K562 (cell line): ENCODE measurements around the gene GRAMD2B. TPM values are rescaled to one million over a fixed set of nuclear protein-coding genes. Genes with fewer than 3 reads are reported as not detected.
A peak's percentile ranks its signal among the peaks of the same experiment; 100 is the strongest.

Experiments
- ETV1 ChIP-seq: fragments of 450-650 bp; conservative IDR thresholded peaks from 2 replicates; pipeline ENCODE4 v1.6.1; 2016; ENCODE audit warnings: missing genetic modification characterization, control low read depth, low read depth, missing compliant biosample characterization
- MLLT1 ChIP-seq, 2 experiments: fragments of 450-650 bp; IDR thresholded peaks; 2 replicates each; pipeline ENCODE4 v1.6.1; 2016
- PTTG1 ChIP-seq: fragments of 450-650 bp; IDR thresholded peaks from 2 replicates; pipeline ENCODE4 v1.6.1; 2016; ENCODE audit warnings: low read depth, mild to moderate bottlenecking, missing genetic modification characterization, missing compliant biosample characterization
- ZBTB40 ChIP-seq, 2 experiments: fragments of 450-650 bp in 1 of 2; sonication (generic) in 1 of 2; formaldehyde crosslinking in 1 of 2; IDR thresholded peaks; 2 replicates each; pipeline versions ENCODE4 v1.7.1 to v1.9.0; 2016 to 2022; ENCODE audit warnings: inconsistent platforms in 1 of 2, mild to moderate bottlenecking in 1 of 2, missing genetic modification reagents in 1 of 2
- ZNF280B ChIP-seq: fragments of 250-450 bp; sonication (Bioruptor Pico); IDR thresholded peaks from 2 replicates; pipeline ENCODE4 v1.5.1; 2021; ENCODE audit warnings: mild to moderate bottlenecking
- polyA plus RNA-seq, 8 experiments: library from polyadenylated mRNA; depleted of rRNA in 4 of 8; stranded (reverse) in 5 of 8; unstranded in 3 of 8; fragments of >200 nt; fragmentation: Nextera tagmentation in 2 of 8; fragmentation: Illumina TruSeq in 1 of 8; extraction: Ambion mirVana in 2 of 8; extraction: Trizol in 1 of 8; gene quantifications; 2 replicates each; pipeline versions ENCODE4 v1.2.1 to v1.2.3, GENCODE V29; 2011 to 2014; ENCODE audit warnings: inconsistent platforms in 1 of 8, missing spikeins in 1 of 8
- total RNA-seq, 7 experiments: library from RNA; depleted of rRNA in 6 of 7; stranded (reverse); fragments of >200 nt in 6 of 7; fragmentation: Illumina TruSeq in 2 of 7; extraction: Trizol in 2 of 7; gene quantifications; 2 replicates each; pipeline versions ENCODE4 v1.2.1 to v1.2.3, GENCODE V29; 2011 to 2021; ENCODE audit warnings: low replicate concordance in 1 of 7
- TF ChIP-seq, protein P1 (sequence below): sonication (generic); formaldehyde crosslinking; IDR thresholded peaks from 2 replicates; pipeline ENCODE4 v1.8.0; 2022; ENCODE audit warnings: missing genetic modification reagents, mild to moderate bottlenecking, borderline replicate concordance
- TF ChIP-seq, protein P2 (sequence below): fragments of 150-350 bp; IDR thresholded peaks from 2 replicates; pipeline ENCODE4 v1.6.1; 2014; ENCODE audit warnings: low read depth, mild to moderate bottlenecking, low read length, borderline replicate concordance

The GRAMD2B gene
- total and polyA plus RNA-seq, 9 of the 15 experiments (the other 6 are each of a cell fraction or from before 2014, with no cell fraction given) = 0.32 to 4.2 (median 1.4) TPM

GRCh38 chr5:126519637-126520592, 96.7 kb downstream of the GRAMD2B start (continued):
- TF ChIP-seq ZBTB40 (IDR thresholded peaks at IDR 0.05) (0 out of 2 replicates have a peak, but pooled peaks have one; percentile 37), ZBTB40 (CRISPR knock-in tag; IDR thresholded peaks at IDR 0.05) (no peak), MLLT1 (IDR thresholded peaks at IDR 0.05) (no peak), PTTG1 (tag) (no peak), ETV1 (tag) (no peak), ZNF280B (no peak)
- TF ChIP-seq, protein P1, sequence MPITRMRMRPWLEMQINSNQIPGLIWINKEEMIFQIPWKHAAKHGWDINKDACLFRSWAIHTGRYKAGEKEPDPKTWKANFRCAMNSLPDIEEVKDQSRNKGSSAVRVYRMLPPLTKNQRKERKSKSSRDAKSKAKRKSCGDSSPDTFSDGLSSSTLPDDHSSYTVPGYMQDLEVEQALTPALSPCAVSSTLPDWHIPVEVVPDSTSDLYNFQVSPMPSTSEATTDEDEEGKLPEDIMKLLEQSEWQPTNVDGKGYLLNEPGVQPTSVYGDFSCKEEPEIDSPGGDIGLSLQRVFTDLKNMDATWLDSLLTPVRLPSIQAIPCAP (CRISPR knock-in tag) = no peak
- TF ChIP-seq, protein P2, sequence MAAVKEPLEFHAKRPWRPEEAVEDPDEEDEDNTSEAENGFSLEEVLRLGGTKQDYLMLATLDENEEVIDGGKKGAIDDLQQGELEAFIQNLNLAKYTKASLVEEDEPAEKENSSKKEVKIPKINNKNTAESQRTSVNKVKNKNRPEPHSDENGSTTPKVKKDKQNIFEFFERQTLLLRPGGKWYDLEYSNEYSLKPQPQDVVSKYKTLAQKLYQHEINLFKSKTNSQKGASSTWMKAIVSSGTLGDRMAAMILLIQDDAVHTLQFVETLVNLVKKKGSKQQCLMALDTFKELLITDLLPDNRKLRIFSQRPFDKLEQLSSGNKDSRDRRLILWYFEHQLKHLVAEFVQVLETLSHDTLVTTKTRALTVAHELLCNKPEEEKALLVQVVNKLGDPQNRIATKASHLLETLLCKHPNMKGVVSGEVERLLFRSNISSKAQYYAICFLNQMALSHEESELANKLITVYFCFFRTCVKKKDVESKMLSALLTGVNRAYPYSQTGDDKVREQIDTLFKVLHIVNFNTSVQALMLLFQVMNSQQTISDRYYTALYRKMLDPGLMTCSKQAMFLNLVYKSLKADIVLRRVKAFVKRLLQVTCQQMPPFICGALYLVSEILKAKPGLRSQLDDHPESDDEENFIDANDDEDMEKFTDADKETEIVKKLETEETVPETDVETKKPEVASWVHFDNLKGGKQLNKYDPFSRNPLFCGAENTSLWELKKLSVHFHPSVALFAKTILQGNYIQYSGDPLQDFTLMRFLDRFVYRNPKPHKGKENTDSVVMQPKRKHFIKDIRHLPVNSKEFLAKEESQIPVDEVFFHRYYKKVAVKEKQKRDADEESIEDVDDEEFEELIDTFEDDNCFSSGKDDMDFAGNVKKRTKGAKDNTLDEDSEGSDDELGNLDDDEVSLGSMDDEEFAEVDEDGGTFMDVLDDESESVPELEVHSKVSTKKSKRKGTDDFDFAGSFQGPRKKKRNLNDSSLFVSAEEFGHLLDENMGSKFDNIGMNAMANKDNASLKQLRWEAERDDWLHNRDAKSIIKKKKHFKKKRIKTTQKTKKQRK = no peak
